Stimulated activated naive CD4-positive, alpha-beta T cell (primary cell): ENCODE data around the gene C15orf61.

Experiments used
- DNase-seq, 6 experiments: peaks; one replicate each; lab custom pipeline; 2025; lab: John Stamatoyannopoulos, UW

Gene C15orf61

DNA sequence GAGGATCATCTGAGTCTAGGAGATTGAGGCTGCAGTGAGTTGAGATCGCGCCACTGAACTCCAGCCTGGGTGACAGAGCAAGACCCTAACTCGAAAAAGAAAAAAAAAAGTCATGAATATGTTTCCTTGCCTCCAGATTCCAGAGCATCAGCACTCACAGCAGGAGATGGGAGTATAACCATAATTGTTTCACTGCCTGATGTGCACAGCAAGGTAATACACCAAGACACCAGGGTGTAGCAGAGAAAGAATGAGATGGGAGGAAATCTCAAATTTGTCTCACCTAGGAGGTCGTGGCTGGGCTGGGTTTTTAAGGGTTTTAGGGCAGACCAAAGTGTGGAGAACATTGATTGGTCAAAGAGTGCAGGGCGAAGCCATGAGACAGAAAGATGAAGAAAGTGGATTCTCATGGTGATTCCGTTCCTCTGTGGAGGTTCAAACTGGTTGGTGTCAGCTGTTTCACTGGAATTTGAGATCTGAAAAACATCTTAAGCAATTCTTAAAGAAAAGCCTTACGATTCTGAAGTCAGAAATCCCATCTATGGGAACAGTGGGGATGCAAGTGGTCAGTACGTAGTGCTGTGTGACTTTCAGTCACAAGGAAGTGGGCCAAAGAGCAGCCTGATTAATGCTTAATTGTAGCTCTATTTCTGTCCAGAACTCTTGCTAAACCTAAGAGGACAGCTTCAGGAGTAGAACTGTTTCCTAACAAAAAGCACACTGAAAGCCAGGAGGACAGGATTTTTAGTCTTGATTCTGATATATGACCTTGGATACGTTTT lies 7.8 kb upstream of the C15orf61 start:
- no peak for DNase-seq

DNA sequence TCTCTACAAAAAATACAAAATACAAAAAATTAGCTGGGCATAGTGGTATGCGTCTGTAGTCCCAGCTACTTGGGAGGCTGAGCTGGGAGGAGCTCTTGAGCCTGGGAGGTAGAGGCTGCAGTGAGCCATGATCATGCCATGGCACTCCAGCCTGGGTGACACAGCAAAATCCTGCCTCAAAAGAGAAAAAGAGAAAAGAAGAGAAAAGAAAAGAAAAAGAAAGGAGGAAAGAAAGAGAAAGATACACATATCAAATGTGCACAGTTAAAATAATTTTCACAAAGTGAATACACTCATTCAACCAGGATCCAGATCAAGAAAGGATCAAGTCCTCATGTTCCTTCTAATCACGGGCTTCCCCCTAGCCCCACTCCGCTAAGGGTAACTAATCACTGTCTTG lies 5.8 kb upstream of the C15orf61 start:
- DNase-seq = no peak

DNA sequence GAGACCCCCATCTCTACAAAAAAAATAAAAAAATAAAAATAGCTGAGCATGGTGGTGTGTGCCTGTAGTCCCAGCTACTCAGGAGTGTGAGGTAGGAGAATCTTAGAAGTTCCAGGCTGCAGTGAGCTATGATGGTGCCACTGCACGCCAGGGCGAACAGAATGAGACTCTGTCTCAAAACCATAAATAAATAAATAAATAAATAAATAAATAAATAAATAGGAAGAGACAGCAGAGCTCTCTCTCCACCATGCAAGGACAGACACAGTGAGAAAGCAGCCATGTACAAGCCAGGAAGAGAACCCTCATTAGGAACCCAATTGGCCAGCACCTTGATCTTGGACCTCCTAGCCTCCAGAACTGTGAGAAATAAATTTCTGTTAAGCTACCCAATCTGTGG lies 5.4 kb upstream of the C15orf61 start:
- no peak for DNase-seq

DNA sequence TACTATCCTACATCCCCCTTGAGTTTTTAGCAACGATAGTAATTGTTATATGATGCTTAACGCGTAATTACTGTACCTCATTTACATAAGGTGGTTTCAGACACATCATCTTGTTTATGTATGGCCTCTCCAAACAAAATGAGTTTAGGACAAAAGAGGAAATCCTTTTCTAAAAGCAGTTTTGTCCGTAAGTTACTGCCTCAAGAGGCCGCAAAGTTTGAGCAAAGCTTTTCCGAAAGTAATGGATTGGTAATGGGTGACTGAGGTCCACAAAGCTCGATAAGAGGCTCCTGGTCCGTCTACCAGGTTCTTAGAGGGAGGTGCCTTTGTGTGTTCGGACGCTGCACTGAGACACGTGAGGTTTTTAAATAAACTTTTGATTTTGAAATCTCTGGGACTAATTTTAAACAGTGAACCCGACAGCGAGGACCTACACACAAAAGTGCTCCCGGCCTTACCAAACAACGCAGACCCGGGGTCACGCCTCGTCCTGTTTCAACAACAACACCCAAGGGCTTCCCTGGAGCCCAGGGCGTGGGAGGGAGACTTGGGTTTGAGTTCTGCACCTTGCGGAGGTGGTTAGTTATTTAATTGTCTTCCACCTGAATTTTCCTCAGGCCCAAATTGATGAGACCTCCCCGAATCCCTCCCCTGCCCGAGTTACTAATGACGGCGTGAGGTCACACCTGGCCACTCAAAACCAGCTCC lies 456 bp upstream of the C15orf61 start:
- peak in 1 of 6 experiments; percentile 39 for DNase-seq

DNA sequence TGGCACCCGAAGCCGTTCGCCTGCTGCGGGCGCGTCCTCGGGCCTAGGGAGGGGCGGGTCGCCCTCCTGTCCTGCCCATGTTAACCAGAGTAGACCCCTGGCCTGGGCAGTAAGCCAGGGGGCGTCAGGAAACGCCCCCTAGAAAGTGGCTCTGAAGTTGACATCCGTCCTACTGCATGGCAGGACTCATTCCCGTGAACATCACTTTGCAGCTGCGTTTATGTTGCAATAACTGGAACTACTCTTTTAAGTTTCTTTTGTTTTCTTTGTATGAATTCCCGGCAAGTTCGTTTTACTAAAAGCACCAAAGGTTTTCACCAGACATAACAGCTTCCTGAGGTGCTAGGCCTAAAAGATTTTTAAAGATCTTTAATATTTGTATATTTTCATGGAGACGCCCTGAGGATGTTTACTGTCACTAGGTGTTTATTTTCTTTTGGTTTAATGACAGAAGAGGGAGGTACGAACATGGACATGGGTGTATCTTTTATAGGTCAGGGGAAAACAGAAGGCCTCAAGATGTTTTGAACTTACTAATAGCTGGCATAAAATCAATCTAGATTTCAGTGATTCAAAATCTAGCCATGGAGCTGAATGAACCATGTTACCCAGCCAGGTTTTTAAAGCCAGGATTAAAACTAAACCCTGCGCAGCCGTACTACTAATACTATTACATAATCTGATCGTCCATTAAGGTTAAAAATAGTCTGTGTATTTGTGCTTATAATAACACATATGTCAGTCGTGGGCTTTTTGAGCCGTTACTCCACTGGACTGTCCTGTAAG lies 1.0 kb downstream of the C15orf61 start:
- peak in 2 of 6 experiments; percentile 46 to 47 for DNase-seq

DNA sequence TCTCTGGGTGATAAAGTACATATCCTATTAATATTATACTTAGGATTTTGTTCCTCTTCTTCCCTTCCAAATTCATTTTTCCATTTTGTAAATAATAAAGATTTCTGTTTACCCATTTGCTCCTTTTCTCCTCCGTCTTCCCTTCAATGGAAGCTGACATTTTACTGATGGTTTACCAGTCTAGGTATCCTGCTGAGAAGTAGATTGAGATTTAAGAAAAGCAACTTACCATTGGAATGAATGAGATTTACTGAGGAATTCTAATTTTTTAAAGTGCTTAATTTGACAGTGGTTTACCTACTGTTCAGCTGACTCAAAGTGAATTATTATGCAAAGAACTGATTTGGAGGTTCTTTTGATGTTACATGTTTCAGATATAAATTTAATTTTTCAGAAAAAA lies 2.4 kb downstream of the C15orf61 start:
- DNase-seq = no peak

DNA sequence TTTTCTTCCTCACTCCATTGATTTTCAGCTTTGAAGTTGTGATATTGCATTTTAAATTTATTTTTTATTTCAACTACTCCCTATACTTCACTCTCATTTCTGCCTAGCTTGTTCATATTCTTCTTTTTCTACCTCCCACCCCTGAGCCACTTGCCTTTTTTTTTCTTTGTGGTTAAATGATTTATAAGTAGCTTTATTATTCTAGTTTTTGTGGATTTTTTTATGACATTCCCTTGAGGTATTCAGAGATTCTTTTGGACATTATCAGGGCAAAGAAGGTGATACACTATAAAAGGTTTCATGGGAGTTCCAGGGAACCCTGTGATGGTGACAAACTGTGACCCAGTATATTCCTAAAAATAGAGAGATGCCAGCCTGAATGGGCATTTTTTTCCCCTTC lies 3.3 kb downstream of the C15orf61 start:
- DNase-seq = no peak

DNA sequence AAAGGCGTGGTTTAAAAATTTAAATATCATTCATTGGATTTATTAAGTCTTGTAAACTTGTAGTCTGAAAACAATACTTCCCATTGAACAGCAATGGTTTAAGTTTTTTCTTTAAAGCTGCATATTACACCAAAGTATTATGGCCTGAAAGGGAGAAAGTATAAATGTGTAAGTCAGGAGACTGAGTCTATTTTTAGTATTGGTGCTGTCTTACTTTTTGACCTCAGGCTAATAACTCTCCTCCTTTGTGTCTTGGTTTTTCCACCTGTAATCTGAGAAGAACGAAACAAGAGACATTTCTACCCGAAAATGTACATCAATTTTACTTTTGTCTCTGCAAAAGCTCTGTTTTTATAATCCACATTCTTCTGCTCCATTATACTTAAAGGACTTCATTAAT lies 7.6 kb downstream of the C15orf61 start:
- no peak for DNase-seq

DNA sequence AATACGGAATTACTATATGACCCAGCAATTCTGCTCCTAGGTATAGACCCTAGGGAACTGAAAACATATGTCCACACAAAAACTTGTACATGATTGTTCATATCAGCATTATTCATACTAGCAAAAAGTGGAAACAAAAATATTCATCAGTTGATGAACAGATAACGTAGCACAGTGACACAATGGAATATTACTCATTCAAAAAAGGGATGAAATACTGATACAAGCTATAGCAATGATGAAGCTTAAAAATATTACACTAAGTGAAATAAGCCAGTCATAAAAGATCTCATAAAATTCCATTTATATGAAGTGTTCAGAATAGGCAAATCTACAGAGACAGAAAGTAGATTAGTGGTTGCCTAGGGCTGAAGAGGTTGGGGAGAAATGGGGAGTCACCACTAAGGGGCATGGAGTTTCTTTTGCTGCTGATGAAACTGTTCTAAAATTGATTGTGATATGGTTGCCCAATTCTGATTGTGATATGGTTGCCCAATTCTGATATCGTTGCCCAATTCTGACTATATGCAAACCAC lies 10.5 kb downstream of the C15orf61 start:
- DNase-seq = no peak

DNA sequence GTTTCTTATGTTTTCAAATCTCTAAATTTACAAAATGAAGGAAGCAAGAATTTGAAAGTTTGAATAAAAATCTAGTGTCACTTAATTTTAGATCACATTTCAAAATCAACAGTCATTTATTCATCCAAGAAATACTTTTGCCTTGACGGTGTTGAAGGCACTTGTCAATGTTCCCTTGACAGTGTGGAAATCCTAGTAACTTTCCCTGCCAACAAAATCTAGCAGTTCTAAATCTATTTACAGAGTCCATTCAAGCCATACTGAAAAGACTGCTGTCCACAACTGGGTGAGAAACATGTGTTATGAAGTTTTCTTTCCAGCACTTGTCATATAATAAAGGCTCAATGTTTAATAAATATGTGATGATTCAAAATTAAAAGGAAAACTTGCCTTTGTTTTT lies 12.9 kb downstream of the C15orf61 start:
- DNase-seq = no peak

DNA sequence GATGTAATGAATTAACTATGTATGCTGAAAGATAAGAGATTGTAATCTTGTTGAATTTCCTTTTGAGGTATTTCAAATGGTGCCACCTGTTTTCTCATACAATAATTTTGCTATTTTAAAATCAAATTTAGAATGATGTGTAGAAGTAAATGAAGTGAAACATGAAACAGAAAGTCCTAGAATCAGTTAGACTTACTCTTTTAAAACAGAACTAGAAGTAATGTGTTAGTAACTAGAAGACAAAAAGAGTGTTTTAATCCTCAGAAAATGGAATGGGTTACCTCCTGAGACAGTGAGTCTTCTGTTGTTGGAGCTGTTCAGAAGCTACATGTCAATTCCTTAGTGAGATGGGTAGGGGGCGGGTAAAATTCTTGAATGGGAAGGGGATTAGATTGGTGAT lies 13.4 kb downstream of the C15orf61 start:
- no peak for DNase-seq

DNA sequence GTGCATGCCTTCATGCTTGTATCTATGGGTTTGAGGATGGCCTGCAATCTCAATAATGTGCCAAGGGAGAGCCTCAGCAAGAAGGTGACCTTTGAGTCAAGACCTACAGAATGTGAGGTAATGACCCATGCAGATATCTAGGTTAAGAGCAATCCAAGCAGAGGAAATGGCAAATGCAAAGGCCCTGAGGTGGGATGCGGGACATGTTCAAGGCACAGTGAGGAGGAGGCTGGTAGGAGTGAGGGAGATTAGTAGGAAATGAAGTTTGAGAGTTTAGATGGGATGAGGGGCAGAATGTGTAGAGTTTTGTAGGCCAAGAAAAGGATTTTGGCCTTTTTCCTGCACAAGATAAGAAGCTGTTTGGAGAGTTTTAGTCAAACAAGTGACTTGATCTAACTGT lies 16.8 kb downstream of the C15orf61 start:
- DNase-seq = no peak

DNA sequence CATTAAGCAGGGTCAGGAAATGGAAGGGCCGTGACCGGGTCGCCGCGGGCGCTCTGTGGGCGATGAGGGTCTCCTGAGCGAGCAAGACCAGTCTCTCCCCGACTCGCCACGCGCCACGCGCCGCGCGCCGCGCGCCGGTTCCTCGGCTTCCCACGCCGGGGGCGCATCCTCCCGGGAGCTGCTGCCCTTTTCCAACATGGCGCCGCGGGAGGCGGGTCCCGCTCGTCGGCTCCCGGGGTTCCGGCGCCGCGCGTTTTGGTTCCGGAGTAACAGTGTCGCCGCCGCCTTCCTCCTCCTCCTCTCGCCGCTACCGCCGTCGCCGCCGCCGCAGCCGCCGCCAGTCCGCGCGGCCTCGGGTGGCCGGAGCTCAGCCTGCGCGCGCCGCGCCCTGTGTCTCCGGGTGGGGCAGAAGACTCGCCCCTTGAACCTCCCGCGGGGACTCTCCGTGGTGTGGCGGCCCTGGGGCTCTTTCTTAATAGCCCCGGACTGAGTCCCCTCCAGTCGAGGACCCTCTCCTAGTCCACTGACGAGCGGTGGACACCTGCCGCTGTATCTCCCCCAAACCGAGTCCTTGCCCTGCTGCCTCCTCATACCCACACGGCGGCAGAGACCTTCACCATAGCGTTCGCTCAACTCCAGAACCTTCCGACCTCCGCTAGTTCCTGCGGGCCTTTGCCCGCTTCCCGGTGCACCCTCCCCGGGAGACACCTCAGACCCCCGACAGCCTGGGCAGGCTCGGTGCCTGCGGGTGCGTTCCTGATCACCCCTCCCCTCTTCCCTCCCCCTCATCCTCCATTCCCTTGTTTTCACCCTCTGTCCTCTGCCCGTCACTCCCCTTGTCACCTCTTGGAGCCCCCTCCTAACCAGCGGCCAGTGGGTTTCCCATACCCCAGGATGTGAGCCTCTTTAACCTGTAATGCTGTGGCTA lies 21.8 kb downstream of the C15orf61 start, which contains the start of gene MAP2K5:
MAP2K5 (plus strand) TSS at position 284 of the 928 bp plus-strand sequence; CDS start at position 917, 633 bp downstream.
- DNase-seq = peak; percentile 65 to 77 (median 74)

DNA sequence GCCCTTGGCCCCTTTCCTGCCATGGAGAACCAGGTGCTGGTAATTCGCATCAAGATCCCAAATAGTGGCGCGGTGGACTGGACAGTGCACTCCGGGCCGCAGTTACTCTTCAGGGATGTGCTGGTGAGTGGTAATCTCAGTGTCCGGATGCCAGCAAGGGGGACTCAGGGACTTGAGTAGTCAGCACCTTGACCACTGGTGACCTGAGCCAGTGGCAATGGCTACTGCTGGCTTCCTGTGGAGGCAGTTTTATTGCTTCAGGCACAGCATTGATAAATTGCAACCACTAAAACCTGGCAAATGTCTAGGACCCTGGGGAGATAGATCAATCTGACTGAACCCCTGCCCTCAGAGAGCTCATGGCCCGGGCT lies 22.4 kb downstream of the C15orf61 start:
- no peak for DNase-seq

DNA sequence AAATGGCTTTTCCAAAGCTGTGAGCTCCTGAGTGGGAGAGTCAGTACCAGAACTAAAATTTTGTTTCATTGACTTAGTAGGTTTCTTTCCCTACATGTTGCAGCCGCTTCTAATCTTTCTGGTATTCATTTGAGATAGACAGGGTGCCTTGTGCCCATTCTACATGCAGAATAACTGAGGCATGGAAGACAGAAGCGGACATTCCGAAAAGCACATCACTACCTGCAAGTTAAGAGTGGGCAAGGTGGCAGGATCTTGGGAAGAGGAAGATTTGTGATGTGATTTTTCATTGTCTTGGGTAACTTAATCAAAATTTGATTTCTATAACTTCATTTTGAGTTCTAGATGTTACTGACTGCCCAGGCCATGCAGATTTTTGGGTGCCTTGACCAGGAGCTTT lies 23.5 kb downstream of the C15orf61 start:
- DNase-seq = no peak

DNA sequence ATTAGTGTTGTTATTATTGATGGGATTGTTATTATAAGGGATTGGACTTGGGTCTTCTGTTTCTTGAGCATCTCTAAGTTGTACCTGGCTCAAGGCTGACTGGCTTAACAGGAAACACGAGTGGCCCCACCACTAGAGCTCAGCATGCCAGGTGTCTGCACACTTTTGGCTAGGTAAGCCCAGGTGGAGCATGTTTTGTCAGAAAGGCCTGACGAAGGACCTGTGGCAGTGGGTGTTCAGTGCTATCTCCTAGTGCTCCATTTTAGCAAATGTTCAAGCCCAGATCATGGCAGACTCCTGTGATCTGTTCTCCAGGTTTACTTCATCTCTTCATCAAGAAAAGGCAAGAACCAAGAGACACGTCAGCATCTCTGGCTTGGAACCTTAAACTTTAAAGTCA lies 24.9 kb downstream of the C15orf61 start:
- no peak for DNase-seq

DNA sequence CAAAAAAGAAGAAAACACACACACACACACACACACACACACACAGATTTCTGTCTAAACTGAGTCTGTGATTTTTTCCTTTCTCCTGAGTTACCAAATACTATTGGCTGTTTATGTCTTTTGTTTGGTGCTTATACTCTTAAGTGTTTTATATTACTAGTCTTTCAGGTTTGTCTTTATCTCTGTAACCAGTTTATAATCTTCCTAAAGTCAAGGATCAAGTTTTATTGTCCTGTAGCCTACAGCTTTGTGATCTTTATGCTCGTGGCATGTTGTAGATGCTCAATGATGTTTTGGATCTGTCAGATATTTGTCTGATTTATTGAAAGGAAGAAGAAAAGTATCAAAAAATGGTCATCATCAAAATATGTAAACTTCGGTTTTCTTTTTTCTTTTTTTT lies 26.1 kb downstream of the C15orf61 start:
- DNase-seq = no peak

DNA sequence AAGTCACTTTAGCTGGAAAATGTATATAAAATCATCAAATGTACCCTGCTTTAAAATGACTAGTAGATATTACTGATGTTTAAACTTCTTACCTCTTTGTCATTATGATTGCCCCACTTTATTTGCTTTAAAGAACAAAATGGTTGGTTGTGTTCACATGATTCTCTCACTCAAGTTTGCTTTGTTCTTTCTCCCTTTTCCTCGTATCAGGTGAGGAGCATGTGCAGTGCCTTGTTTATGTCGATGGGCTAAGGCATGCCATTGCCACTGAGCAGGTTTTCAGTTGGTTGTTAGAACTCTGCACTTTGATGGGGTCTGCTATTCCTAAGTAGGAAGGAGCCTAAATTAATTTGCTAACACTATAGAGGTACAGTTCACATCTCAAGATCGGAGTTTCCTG lies 26.9 kb downstream of the C15orf61 start:
- no peak for DNase-seq

DNA sequence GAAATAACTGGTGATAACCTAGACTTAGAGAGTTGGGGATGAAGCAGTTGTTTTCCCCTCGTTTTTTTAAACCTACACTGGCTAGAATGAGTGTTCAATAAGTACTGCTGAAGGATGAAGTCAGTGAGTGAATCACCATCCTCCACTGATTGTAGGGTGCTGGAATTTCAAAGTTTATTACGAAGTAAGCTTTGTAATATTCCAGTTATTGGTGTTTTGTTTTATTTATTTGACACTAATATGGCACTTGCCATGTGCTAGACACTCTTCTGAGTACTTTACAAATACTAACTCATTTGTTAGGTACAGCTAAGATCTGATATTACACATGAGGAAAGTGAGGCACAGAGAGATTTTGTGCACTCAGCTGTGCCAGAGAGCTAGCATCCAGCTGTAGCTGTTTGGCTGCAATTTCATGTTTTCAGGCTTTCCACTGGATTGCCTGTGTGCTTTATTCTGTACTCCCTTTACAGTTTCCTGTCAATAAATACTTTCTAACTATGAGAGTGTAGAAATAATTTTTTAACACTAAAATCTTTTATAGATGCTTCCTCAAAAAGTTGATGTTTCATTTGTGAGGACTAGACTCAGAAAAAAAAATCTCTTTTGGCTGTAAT lies 27.4 kb downstream of the C15orf61 start:
- DNase-seq = no peak

DNA sequence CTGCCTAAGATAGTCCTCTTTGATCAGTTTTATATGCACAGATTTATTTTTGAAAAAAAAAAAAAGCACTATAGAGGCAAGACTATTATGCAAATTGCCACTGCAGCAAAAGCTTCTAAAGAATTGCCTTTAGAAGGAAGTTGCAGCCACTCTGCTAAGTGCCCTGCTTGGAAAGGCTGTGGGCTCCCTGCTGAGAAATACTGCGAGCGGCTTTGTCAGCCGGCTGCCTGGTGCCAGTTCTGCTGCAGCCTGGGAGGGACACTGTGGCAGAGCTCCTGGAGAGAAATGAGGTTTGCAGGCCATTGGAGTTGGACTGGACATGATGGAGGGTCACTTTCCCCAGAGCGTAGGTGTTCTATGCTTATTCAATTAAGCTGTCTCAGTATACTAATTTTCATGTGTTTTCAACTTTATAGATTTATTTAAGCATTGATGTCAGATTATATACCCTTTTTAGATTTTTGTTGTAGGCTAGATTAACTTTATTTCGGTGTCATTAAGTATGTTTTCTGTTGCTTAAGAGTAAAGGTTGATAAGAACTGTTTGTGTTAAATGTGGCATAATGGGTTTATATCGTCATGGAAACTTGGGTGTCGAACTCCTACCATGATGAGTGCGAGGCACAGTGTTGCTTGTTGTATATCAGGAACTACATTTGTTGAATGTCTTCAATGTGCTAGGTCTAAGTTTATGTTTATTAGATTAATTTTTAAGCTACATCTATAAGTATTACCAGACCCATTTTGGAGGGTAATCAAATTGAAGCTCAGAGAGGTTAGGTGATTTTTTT lies 28.1 kb downstream of the C15orf61 start:
- no peak for DNase-seq
